IPS DF 4.7 (cell line): Measurements from ENCODE around the gene UBA1.
"Not testable (repeated sequence)": the region's sequence is repeated elsewhere in the genome, so short reads cannot be mapped to it uniquely, and the experiment has no call there.

Source experiments
- DNase-seq: peaks from one replicate; pipeline ENCODE4 v3.0.0-alpha.2; 2013; ENCODE audit warnings: low spot score; ENCODE audit errors: extremely low read depth

UBA1 gene

DNA sequence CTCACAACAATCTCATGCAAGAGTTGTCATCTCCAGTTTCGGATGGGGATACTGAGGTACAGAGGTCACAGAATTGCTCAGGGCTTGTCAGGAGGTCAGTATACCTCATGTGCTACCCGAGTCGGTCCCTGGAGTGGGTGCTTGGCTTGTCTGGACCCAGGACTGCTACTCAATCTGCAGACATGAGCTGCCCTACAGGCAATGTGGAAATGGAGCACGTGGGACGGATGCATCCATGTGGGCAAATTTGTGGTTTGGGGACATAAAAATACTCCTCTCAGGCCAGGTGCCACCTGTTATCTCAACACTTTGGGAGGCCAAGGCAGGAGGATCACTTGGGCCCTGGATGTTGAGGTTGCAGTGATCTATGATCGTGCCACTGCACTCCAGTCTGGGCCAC, 54.9 kb downstream of the UBA1 start:
- no peak for DNase-seq

DNA sequence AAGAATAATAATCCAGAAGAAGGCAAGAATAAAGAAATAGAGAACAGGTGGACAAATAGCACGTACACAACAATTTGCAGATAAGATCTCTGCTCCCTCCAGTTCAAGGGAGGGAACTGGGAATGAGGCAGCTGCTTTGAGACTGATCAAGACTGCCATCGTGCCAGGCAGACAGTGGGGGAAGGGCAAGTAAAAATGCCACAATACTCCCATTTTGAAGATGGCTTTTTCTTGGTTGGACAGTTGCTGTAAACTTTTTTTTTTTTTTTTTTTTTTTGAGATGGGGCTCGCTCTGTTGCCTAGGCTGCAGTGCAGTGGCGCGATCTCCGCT, 56.4 kb downstream of the UBA1 start:
- no peak for DNase-seq

DNA sequence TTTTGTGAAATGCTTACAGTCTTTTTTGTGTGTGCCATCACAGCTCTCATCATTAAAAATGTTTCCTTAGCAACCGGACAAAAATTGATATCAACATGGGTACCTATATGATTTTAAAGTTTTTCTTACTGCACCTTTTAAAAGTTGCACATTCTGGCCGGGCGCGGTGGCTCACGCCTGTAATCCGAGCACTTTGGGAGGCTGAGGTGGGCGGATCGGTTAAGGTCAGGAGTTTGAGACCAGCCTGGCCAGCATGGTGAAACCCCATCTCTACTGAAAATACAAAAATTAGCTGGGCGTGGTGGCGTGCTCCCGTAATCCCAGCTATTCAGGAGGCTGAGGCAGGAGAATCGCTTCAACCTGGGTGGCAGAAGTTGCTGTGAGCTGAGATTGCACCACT, 64.0 kb downstream of the UBA1 start:
- not testable (repeated sequence) for DNase-seq
